Hippocampal formation (tissue), 2 donors: Measurements from ENCODE around the gene BTAF1.
"Not testable (repeated sequence)": the region's sequence is repeated elsewhere in the genome, so short reads cannot be mapped to it uniquely, and the experiment has no call there.

ENCODE experiments used
- DNase-seq, 2 donors: peaks; one replicate each; lab custom pipeline; 2025; lab: John Stamatoyannopoulos, UW

Gene BTAF1

GRCh38 chr10:91923371-91924211 lies at the start of gene BTAF1:
Gene BTAF1 (plus strand): TSS chr10:91923770. CDS start chr10:91924077, 307 bp downstream.
- peak; percentile 87 to 88 for DNase-seq

GRCh38 chr10:91875156-91875555 lies 48.4 kb upstream of the BTAF1 start:
- DNase-seq: no peak

DNA sequence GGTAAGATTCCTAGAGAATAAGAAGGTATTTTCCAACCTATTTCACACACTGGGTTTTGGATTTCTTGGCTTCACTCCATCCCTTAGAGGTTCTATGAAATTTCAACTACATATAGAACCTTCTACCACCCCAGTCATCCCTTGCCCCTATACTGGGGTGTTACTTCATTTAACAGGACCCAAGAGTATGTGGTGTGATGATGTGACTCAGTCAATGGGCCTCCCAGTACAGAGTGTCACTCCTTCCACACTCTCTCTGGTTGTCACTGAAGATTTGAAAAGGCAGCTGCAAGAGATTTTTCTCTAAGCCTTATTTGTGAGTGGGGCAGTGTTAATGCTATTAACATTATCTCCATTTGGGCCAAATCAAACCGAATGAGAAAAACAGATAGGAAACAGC lies 47.8 kb upstream of the BTAF1 start:
- no peak for DNase-seq

DNA sequence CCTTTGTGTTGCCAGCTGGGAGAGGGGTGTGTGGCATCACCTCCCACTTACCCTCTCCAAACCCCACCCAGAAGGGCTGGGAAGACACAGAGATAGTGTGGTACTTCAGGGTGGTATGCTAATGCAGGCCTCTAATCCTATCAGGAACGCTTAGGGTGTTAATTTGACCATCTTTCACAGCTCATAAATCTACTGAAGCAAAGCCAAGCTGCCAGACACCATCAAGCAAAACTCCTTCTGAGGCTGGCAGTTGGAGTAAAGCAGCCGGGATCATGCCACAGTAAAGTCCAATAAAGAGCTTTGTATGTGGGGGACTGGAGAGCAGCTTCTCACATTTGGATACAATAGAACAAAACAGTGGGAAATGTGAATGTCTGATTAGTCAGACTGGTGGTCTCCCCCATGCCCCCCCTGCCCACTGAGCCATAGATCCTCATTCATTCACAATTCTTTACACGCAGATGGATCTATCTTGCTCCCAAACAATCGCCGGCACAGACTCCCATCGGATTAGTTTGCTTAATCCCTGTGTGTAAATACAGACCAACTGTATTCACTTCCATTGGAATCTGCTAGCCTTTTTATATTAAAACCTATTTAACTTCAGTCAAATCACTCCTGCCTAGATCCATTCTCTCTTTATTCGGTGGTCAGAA lies 43.9 kb upstream of the BTAF1 start:
- no peak for DNase-seq

DNA sequence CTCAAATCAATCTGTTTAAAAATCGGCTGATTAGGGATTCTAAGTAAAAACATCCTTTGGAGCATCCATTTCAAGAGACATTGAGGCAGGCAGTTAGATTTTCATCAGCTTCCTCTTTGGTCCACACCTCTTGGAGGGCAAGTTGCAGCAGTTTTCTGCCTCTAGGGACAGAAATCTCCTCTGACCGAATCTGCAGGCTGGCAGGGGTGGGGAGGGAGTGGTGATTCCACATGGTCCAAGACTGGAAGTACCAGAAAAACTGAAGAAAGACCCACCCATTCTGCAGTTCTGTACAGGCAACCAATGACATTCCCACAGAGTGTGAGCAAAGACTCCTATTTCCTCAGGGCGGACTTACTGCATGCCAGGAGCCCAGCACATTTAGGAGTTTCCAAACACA lies 43.3 kb upstream of the BTAF1 start:
- no peak for DNase-seq

DNA sequence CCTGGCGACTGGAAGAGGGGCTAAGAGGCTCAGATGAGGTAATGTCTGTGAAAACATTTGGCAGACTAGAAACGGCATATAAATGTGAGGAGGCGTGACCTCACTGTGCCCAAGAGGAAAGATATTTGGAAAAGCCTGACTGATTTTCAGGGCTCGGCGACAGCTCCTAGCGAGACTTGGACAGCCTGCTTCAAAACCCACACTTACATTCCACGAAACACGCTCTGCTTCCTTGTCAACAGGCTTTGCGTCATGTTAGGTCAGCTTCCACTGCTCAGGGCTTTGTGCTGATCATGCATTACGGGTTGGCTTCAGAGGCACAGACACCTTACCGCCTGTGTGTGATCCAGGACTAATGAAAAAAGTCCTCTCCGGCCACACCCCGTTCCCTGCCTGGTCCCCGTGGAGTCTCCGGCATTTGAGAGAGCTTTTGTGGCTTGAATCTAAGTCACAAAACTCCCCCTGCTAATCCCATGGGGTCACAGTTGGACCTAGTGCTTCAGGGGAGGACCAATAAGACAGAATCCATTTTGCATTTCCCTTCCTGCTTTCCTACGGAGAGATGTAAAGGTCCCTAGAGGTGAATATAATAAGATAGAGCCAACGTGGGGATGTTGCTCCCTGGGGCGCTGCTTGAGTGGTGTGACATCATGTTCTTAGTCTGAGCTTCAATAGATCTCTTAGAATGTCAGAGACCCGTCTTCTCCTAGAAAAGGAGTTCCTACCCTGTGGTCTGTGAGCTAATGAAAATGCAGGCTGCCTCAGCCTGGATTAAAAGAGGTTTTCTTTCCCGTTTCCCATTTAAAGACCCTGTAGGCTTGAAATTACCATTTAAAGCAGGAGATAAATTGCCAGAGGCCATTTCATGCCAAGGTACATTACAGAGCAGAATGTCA lies 39.8 kb upstream of the BTAF1 start:
- DNase-seq: peak in 1 of 2 donors; percentile 25

- DNase-seq: no peak
These were observed 39.0 kb upstream of the BTAF1 start for GRCh38 chr10:91884536-91884935.

DNA sequence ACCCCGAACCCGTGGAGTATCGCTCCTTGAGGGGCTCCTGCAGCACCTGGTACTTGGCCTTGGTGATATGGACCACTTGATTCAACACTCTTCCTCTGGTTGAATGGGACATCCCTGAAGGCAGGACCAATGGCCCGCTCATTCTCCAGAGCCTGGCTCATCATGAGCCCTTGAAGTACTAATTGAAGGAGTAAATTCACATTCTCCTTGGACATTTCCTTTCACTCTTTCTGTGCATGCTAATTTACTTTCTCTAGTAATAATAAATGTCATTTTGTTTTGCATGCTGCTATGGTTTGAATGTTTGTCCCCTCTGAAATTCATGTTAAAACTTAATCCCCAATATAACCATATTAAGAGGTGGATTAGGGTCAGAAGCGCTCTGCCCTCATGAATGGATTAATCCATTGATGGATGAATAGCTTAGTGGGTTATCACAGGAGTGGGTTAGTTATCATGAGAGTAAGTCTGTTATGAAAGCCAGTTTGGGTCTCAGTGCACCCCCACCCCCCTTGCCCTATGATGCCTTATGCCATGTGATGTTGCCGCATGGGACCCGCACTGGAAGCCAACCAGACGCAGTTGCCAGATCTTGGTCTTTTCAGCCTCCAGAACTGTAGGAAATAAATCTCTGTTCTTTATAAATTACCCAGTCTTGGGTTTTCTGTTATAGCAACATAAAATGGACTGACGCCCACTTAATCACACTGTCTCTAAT lies 38.0 kb upstream of the BTAF1 start:
- no peak for DNase-seq

- no peak for DNase-seq
These were observed 36.7 kb upstream of the BTAF1 start for GRCh38 chr10:91886954-91887271.

DNA sequence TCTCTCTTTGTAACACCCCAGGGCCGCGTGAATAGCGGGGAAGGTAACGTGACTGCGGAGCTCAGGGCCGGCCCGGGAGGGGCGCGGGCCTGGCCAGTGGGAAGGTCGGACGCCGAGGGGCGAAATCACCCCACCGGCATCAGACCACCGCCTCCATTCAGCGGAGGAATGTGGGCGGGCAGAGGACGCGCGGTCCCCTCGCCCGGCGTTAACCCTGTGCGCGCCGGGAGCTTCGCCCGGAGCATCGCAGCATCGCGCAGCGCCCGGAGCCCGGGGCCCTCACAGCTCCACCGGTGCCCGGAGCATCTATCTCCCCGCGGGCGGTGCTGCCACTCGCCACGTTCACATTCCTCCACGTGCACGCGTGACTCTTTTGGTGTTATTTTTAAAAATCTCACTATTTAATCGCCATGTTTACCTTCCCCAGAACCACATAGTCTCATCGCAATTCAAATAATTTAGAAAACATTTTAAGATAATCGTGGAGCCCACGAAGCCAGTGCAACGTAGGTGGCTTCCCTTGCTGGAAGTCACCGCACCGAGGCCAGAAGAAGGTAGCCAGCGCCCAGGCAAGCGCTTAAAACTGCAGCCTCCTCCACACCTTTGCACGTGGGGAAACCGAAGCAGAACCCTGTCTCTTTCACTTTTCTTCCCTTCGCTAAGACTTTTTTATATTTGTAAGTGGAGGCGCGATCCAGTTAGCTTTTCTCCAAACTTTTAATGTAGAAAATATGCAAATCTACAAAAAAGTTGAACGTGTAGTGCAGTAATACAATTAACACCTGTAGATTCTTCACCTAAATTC lies 36.1 kb upstream of the BTAF1 start:
- DNase-seq: no peak

DNA sequence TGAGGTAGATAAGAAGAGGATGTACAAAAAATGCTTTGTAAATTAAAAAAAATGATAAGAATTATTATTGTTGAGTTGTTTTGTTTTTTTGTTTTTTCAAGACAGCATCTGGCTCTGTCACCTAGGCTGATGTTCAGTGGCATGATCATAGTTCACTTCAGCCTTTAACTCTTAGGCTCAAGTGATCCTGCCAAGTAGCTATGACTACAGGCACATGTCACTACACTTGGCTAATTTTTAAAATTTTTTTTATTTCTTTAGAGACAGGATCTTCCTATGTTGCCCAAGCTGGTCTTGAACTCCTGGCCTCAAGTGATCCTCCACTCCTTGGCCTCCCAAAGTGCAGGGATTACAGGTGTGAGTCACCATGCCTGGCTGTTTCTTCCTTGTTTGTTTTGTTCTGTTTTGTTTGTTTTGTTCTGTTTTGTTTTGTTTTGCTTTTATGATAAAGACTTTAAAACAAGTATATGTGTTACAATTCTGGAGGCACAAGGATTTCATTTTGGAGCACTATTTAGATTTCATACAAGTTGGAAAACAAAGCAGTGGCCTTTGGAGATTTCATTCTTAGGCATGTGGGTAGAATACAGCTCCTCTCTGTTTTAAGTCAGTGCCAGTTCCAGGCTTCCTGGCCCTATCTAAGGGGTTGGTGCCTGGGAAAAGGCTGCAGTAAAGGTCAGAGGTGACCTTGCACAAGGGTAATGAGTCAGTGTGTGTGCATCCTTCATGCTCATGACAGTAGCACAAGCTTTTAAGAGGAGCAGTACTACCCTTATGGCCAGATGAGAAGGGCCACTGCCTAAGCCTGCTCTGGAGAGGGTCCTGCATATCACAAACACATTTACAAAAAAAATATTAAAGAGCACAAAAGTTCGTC lies 32.2 kb upstream of the BTAF1 start:
- DNase-seq: no peak

- no peak for DNase-seq
These were observed 30.5 kb upstream of the BTAF1 start for GRCh38 chr10:91893051-91893450.

DNA sequence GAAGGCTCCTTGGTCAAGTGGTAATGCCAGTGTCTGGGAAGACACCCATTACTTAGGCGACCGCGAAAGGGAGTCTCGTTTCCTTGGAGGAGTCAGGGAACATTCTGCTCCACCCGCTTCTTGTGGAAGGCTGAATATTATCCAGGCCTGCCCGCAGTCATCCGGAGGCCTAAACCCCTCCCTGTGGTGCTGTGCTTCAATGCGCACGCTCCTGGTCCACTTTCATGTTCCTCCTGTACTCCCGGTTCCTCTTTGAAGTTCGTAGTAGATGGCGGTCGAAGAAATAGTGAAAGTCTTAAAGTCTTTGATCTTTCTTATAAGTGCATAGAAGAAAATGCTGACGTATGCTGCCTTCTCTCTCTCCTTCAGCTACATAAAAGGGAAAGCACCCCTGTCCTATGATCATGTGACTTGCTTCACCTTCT lies 29.3 kb upstream of the BTAF1 start:
- not testable (repeated sequence) for DNase-seq

- DNase-seq: no peak
These were observed 27.3 kb upstream of the BTAF1 start for GRCh38 chr10:91896212-91896756.

DNA sequence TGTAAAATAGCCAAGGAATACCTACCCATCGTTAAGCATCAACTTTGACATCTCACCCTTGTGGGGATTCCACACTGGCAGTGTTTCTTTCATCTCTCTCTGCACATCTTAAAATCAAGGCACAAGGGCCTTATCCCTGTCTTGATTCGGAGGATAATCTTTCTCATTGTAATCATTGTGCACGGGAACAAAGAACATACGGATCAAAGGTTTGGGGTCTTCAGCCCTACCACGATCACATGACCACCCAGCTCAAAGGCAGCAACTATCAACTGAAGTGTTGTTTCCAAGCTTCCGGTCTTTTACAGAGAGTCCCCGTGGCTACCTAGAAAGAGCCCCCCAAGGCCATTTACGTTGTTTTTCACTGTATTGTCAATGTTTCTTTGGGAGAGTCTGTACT lies 26.1 kb upstream of the BTAF1 start:
- DNase-seq: no peak

GRCh38 chr10:91901784-91902677 lies 21.5 kb upstream of the BTAF1 start:
- DNase-seq: no peak

- DNase-seq: no peak
These were observed 16.5 kb upstream of the BTAF1 start for GRCh38 chr10:91907033-91907594.

- peak in 1 of 2 donors; percentile 42 for DNase-seq
These were observed 15.6 kb upstream of the BTAF1 start for GRCh38 chr10:91907914-91908336.
